Ishikawa (cell line): ENCODE data around the gene CHD8.

Experiments
- CEBPB ChIP-seq: IDR thresholded peaks from 2 replicates; pipeline ENCODE4 v1.6.1; 2012
- CREB1 ChIP-seq: IDR thresholded peaks from 2 replicates; pipeline ENCODE4 v1.6.1; 2012; ENCODE audit warnings: low read depth
- EGR1 ChIP-seq: IDR thresholded peaks from 2 replicates; pipeline ENCODE4 v1.6.1; 2012
- EP300 ChIP-seq: IDR thresholded peaks from 2 replicates; pipeline ENCODE4 v1.6.1; 2012; ENCODE audit warnings: borderline replicate concordance
- FOXM1 ChIP-seq: IDR thresholded peaks from 2 replicates; pipeline ENCODE4 v1.6.1; 2012; ENCODE audit warnings: low read depth, borderline replicate concordance
- NFIC ChIP-seq: IDR thresholded peaks from 2 replicates; pipeline ENCODE4 v1.6.1; 2012
- RAD21 ChIP-seq: IDR thresholded peaks from 2 replicates; pipeline ENCODE4 v1.6.1; 2012; ENCODE audit warnings: low read depth
- TAF1 ChIP-seq: IDR thresholded peaks from 2 replicates; pipeline ENCODE4 v1.6.1; 2012; ENCODE audit warnings: low read depth, mild to moderate bottlenecking
- TCF12 ChIP-seq: IDR thresholded peaks from 2 replicates; pipeline ENCODE4 v1.6.1; 2012; ENCODE audit warnings: low read depth
- TEAD4 ChIP-seq: IDR thresholded peaks from 2 replicates; pipeline ENCODE4 v1.6.1; 2012
- YY1 ChIP-seq: IDR thresholded peaks from 2 replicates; pipeline ENCODE4 v1.6.1; 2012; ENCODE audit warnings: low read depth
- ZBTB7A ChIP-seq: IDR thresholded peaks from 2 replicates; pipeline ENCODE4 v1.6.1; 2012; ENCODE audit warnings: low read depth
- TF ChIP-seq, protein P1 (sequence below): IDR thresholded peaks from 2 replicates; pipeline ENCODE4 v1.6.1; 2012
- TF ChIP-seq, protein P2 (sequence below): IDR thresholded peaks from 2 replicates; pipeline ENCODE4 v1.6.1; 2012; ENCODE audit warnings: low read depth, mild to moderate bottlenecking
- TF ChIP-seq, protein P3 (sequence below): IDR thresholded peaks from 2 replicates; pipeline ENCODE4 v1.6.1; 2012

Gene CHD8

DNA sequence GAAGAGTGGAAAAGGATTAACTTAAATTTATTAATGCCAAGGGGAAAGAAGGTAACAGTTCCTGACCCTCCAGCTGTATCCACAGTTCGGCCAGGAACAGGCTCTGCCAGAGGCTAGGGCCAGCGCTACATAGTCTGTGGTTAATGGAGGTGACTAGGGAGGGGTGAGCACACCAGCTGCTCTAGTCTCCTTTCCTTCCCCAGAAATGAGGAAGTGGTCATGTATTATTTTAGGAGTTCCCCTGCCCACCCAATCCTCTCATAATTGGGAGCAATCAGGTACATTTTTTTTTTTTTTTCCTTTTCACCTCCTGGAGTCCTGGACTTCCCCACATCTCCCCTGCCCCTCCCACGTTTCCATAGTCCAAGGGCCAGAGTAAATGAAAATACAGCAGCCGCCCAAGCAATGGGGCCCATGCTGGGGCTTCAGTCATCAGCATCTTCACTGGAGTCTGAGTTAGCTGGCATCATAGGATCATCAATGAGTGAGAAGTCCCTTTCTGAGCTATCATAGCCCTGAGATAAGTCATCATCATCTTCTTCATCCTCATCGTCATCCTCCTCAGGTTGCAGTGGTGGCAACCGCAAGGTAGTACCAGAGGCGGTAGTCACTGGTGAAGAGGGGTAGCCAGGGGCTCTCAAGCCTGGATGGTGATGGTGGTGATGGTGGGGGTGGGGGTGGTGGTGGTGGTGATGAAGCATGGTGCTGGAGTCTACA is 70.6 kb downstream of the CHD8 start:
- TF ChIP-seq TCF12: no peak
- no peak for TF ChIP-seq TAF1
- no peak for TF ChIP-seq TEAD4
- TF ChIP-seq CREB1: no peak

DNA sequence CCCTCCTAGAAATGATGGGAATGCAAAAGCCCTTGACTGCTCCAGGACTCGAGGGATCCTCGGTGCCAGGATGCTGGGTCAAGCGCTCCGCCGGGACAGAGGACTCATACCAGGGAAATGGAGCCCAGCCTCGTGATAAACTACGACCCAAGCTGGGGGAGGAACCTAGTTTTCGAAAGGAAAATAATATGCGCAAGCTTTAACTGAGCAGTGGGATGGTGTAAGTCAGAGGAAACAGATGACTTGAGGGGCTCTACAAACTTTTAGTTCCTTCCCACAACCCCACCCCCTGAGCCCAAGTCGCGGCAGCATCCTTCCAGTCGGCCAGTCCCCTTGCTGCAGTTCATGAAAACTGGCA is 71.5 kb downstream of the CHD8 start:
- TF ChIP-seq NFIC: no peak
- TF ChIP-seq RAD21: no peak
- TF ChIP-seq, protein P1, sequence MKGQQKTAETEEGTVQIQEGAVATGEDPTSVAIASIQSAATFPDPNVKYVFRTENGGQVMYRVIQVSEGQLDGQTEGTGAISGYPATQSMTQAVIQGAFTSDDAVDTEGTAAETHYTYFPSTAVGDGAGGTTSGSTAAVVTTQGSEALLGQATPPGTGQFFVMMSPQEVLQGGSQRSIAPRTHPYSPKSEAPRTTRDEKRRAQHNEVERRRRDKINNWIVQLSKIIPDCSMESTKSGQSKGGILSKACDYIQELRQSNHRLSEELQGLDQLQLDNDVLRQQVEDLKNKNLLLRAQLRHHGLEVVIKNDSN: no peak
- no peak for TF ChIP-seq TEAD4
- TF ChIP-seq, protein P2, sequence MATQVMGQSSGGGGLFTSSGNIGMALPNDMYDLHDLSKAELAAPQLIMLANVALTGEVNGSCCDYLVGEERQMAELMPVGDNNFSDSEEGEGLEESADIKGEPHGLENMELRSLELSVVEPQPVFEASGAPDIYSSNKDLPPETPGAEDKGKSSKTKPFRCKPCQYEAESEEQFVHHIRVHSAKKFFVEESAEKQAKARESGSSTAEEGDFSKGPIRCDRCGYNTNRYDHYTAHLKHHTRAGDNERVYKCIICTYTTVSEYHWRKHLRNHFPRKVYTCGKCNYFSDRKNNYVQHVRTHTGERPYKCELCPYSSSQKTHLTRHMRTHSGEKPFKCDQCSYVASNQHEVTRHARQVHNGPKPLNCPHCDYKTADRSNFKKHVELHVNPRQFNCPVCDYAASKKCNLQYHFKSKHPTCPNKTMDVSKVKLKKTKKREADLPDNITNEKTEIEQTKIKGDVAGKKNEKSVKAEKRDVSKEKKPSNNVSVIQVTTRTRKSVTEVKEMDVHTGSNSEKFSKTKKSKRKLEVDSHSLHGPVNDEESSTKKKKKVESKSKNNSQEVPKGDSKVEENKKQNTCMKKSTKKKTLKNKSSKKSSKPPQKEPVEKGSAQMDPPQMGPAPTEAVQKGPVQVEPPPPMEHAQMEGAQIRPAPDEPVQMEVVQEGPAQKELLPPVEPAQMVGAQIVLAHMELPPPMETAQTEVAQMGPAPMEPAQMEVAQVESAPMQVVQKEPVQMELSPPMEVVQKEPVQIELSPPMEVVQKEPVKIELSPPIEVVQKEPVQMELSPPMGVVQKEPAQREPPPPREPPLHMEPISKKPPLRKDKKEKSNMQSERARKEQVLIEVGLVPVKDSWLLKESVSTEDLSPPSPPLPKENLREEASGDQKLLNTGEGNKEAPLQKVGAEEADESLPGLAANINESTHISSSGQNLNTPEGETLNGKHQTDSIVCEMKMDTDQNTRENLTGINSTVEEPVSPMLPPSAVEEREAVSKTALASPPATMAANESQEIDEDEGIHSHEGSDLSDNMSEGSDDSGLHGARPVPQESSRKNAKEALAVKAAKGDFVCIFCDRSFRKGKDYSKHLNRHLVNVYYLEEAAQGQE: no peak
- no peak for TF ChIP-seq ZBTB7A
- TF ChIP-seq CREB1: no peak
- TF ChIP-seq TCF12: no peak

DNA sequence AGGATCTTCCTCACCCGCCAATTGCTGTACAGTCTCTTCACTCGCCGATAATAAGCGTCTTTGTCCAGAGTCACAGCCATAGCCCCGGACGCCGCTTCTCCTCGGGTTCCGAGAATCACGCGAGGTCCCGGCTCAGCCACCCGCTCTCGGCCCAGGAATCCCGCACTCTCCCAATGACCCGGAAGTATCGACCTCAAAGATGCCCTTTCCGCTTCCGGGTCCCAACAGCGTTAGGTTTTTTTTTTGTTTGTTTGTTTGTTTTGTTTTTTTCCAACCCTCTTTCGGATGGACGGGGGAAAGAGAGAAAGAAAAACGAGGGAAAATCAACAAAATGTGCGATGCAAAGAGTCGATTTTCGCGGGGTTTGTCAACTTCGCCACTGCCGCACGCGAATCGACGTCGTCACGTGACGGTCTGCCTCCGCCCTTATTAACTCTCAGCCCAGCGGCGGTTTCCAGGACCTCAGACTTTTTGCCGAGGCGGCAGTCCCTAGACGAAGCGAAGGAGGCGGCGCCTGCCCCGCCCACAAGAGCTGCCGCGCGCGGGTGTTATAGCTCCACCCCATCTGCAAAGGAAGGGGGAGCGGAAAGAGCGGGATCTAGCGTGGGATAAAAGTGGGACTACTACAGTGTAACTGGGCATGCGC is 72.0 kb downstream of the CHD8 start, which contains the start of gene SUPT16H:
Gene SUPT16H, minus strand, starts transcription at position 172 of the 646 bp plus-strand sequence. Its CDS starts 92 bp downstream, at position 80.
- TF ChIP-seq YY1: no peak; the same call in 1 of the 2 replicates
- TF ChIP-seq, protein P1: peak; percentile 99
- TF ChIP-seq CEBPB: no peak
- TF ChIP-seq, protein P3, sequence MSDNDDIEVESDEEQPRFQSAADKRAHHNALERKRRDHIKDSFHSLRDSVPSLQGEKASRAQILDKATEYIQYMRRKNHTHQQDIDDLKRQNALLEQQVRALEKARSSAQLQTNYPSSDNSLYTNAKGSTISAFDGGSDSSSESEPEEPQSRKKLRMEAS: peak; percentile 80
- no peak for TF ChIP-seq ZBTB7A
- TF ChIP-seq FOXM1: no peak
- no peak; the same call in 1 of the 2 replicates for TF ChIP-seq EGR1
- 0 out of 2 replicates have a peak, but pooled peaks have one; percentile 4 for TF ChIP-seq NFIC
- peak; percentile 59; the same call in 1 of the 2 replicates for TF ChIP-seq TEAD4
- no peak; the same call in 1 of the 2 replicates for TF ChIP-seq TCF12
- no peak for TF ChIP-seq RAD21
- TF ChIP-seq, protein P2: no peak
- no peak for TF ChIP-seq EP300
- peak; percentile 78 for TF ChIP-seq TAF1
- TF ChIP-seq CREB1: peak; percentile 4; the same call in 1 of the 2 replicates

DNA sequence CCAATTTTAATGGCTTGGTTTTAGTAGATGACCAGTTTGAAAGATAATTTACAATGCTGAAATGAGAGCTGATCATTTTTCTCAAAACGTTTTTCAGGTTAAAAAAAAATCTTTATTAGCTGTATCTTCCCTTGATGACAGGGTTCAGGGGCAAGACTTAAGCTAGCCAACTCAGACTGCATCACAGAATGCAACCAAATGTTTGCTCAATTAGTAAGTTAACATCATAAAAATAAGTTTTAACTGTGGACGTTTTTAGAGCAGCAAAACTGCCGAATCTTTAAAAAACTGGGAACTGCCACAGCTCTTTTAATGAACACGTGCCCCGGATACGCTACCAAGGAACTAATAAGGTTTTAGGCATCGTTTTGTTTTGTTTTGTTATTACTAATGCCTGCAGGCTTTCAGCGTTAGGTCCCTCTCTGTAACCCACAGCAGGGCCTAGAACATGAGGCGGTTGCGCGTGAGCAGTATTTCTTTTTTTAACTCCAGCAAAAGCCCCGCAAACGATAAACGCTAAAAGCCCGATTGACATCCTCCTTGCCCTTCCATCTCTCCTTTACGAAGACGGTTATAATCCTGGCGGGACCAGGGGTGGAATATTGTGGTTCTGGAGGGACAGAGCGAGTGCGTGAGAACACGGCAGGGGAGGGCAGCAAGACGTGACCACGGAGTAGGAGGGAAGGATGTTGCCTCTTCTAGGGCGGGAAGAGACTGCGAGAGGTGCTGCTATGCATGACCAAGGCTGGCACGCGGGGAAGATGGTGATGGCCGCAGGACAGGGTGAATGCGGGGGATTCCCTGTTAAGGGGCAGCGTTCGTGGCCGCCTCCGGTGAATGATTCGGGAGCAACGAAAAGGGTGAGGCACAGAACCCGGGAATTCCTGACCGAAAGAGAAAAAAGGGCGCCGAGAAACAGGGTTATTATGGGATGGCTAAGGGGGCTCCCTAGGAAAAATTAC is 72.8 kb downstream of the CHD8 start:
- TF ChIP-seq, protein P3: peak; percentile 51
- no peak for TF ChIP-seq CEBPB
- TF ChIP-seq, protein P1: peak; percentile 33; the same call in 1 of the 2 replicates
- 0 out of 2 replicates have a peak, but pooled peaks have one; percentile 15 for TF ChIP-seq TCF12

DNA sequence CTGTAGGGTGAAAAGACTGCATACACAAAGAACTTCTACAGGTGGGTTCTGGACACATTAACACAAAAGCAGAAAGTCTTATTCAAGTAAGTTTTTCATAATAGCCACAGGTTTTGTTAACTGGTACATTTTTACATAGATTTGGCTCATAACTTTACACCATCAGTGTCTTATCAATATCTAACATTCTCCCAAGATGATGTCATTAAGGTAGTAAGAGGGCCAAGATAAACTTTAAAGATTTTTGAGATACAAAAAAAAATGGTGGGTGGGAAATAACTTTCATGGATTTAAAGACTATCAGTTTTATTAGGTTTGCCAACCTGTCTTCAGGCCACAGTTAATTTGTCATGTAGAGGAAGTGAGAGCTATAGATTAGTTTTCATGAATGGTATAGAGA is 73.8 kb downstream of the CHD8 start:
- TF ChIP-seq YY1: no peak
- TF ChIP-seq, protein P3: no peak
- TF ChIP-seq TCF12: no peak
- TF ChIP-seq RAD21: no peak
- TF ChIP-seq, protein P2: no peak
- no peak for TF ChIP-seq TAF1
- TF ChIP-seq ZBTB7A: no peak
- TF ChIP-seq, protein P1: no peak
- no peak for TF ChIP-seq EP300
- TF ChIP-seq FOXM1: no peak
- no peak for TF ChIP-seq TEAD4
- no peak for TF ChIP-seq NFIC
- no peak for TF ChIP-seq EGR1
